HL-60 (cell line): ENCODE measurements around the gene DKK3.

ENCODE experiments used
- DNase-seq, 2 experiments: peaks; one replicate each; pipeline ENCODE4 v3.0.0-alpha.2; 2010 to 2020; ENCODE audit warnings: low read depth in 1 of 2, low spot score in 1 of 2
- H3K27ac ChIP-seq: fragments of 250-450 bp; sonication (Bioruptor Pico); replicated peaks from 2 replicates; pipeline ENCODE4 v1.5.1; 2020; ENCODE audit warnings: mild to moderate bottlenecking, moderate library complexity
- H3K27me3 ChIP-seq: fragments of 250-450 bp; sonication (Bioruptor Pico); 2 replicates; pipeline ENCODE4 v1.5.1; 2021; ENCODE audit warnings: mild to moderate bottlenecking, moderate library complexity; ENCODE audit not compliant: insufficient read depth, poor library complexity, severe bottlenecking
- H3K4me3 ChIP-seq: replicated peaks from 2 replicates; pipeline ENCODE4 v1.5.1; 2011; ENCODE audit warnings: mild to moderate bottlenecking, control low read depth, low read length; ENCODE audit not compliant: insufficient read depth
- CTCF ChIP-seq: IDR thresholded peaks from one replicate; pipeline ENCODE4 v1.5.1; 2011; ENCODE audit warnings: low read length, control low read depth, inconsistent platforms; ENCODE audit not compliant: insufficient read depth
- GABPA ChIP-seq: IDR thresholded peaks from 2 replicates; pipeline ENCODE4 v1.6.1; 2012; ENCODE audit warnings: low read depth
- POLR2AphosphoS5 ChIP-seq: IDR thresholded peaks from 2 replicates; pipeline ENCODE4 v1.6.1; 2012; ENCODE audit warnings: low read depth
- REST ChIP-seq: IDR thresholded peaks from 2 replicates; pipeline ENCODE4 v1.6.1; 2012; ENCODE audit warnings: low read depth; ENCODE audit not compliant: insufficient replicate concordance
- SPI1 ChIP-seq: IDR thresholded peaks from 2 replicates; pipeline ENCODE4 v1.6.1; 2012; ENCODE audit warnings: low read depth, mild to moderate bottlenecking, borderline replicate concordance

Gene DKK3

DNA sequence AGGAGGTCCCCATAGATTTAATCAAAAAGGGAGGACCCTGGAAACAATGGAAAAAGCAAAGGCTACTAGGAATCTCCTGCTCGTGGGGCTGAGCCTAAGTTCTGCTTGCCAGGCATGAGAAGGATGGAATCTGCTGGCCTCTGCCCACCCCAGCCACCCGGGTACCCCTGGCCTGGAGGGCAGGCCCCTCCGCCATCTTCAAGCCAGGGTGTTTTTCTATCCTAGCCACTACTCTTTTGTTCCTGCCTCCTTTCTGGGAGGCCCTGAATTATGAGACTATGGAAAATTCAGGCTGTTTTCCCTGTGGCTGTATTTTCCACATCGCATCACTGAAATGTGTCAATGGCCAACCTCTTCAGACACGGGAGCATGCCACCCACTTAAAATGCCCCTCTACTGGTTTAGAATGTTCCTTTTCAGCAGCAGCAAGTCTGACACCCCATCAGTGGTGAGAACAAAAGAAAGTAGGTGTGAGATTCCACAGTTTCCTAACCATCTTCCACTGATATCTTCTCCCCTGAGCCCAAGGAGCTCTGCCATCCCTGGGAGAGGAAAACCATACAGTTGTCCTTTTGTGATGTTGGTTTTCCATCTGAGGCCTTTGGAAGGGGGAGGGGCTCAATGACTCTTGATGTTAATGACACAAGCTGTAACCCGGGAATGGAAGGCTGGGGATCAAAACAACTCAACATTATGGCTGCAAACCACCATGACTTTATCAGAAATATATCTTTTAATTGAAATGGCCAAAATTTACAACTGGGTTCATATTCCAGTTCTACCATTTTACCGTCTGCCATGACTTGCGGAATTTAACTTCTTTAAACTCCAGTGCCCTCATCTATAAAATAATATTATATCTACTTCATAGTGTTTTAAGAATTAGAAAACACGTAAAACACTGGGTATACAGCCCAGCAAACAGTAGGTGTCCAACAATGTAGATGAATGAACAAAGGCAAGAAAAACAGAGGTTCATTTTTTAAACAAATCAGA is 22.2 kb downstream of the DKK3 start:
- no peak overlapping the region for H3K4me3 ChIP-seq
- H3K27ac ChIP-seq: no peak overlapping the region
- no peaks in the 10 kb centered on the region for H3K27me3 ChIP-seq
- TF ChIP-seq REST: no peak
- no peak for TF ChIP-seq SPI1
- no peak for TF ChIP-seq CTCF
- no peak for TF ChIP-seq GABPA
- no peak for DNase-seq

DNA sequence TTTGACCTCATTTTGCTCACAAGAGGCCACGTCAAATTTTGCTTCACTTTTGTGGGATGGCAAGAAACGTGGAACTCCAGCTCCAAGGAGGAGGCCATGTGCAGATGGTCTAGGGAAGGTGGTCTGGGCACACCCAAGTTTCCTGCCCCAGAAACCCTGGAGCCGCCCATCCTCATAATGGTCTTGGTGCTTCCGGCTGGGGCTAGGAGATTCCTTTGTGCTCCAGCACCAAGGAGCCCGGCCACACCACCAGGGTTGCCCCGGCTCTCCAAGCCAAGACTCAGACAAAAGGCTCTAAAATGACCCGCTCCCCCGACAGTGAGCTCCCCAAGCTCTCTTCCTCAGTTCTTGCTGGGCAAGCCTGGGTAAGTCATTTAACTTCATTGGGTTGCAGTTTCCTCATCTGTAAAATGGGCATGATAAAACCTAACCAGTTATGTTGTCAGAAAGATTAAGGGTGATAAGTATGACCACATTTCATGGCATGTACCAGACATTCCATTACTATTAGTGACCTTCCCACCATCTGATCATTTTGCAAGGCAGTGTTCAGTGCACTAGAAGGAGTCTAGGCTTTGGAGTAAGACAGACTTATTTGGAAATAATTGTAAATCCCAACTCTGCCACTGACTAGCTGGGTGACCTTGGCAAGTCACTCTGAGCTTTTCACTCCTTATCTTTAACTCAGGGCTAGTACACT is 23.3 kb downstream of the DKK3 start:
- TF ChIP-seq POLR2AphosphoS5: no peak
- TF ChIP-seq GABPA: no peak
- no peak for TF ChIP-seq SPI1
- TF ChIP-seq REST: no peak
- TF ChIP-seq CTCF: no peak
- no peak overlapping the region for H3K27ac ChIP-seq
- DNase-seq: no peak
- no peaks in the 10 kb centered on the region for H3K27me3 ChIP-seq
- no peak overlapping the region for H3K4me3 ChIP-seq

DNA sequence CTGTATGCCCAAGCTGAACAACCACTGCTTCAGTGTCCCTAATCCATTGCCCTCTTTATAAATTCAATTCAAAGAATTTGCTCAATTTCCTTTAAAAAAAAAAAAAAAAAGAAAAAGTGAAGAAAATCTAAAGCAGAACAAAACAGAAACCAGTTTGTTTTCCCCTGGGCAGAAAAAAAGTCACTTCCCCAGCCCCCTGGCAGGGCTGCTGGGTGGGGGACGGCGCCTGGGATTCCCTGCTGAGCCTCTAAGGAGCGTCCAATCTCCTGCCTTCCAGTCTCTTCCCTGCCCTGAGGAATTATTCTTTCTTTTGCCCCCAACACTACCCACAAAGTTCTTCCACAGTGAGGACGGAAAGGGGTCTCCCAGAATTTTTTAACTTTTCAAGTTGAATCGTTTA is 23.9 kb downstream of the DKK3 start:
- H3K27me3 ChIP-seq: no peaks in the 10 kb centered on the region
- no peak overlapping the region for H3K27ac ChIP-seq
- no peak for DNase-seq
- H3K4me3 ChIP-seq: no peak overlapping the region
- TF ChIP-seq POLR2AphosphoS5 (no peak), CTCF (no peak), REST (no peak), SPI1 (no peak), GABPA (no peak)
